Upper lobe of left lung (tissue), 6 donors: ENCODE data around the gene PTPRN. TPM values are rescaled to one million over a fixed set of nuclear protein-coding genes. Genes with fewer than 3 reads are reported as not detected.

ENCODE experiments used
- ATAC-seq, 2 donors: fragments of 200-7000 bp; cut with Tn5 transposase; one replicate each; pipeline ENCODE4 v1.9.1; 2022; ENCODE audit warnings: mild to moderate bottlenecking in 2 of 2, moderate library complexity in 2 of 2; ENCODE audit not compliant: low FRiP score in 2 of 2
- DNase-seq, 2 donors: peaks; one replicate each; pipeline ENCODE4 v3.0.0-alpha.2; 2019 to 2020
- H3K27ac ChIP-seq, 4 donors: fragments of 200-600 bp; sonication (generic); one replicate each; pipeline ENCODE4 v1.5.1; 2016 to 2019
- H3K27me3 ChIP-seq, 4 donors: fragments of 200-600 bp; sonication (generic); one replicate each; pipeline ENCODE4 v1.5.1; 2017 to 2019
- H3K36me3 ChIP-seq, 4 donors: fragments of 200-600 bp; sonication (generic); one replicate each; pipeline ENCODE4 v1.5.1; 2016 to 2019
- H3K4me1 ChIP-seq, 4 donors: fragments of 200-600 bp; sonication (generic); one replicate each; pipeline ENCODE4 v1.5.1; 2018 to 2019
- H3K4me3 ChIP-seq, 4 donors: fragments of 200-600 bp; sonication (generic); one replicate each; pipeline ENCODE4 v1.5.1; 2017 to 2019; ENCODE audit warnings: mild to moderate bottlenecking in 2 of 4, moderate library complexity in 1 of 4
- H3K9me3 ChIP-seq, 4 donors: fragments of 200-600 bp; sonication (generic); one replicate each; pipeline ENCODE4 v1.5.1; 2018 to 2019
- EP300 ChIP-seq, 4 donors: sonication (generic); formaldehyde crosslinking; IDR thresholded peaks; one replicate each; pipeline ENCODE4 v1.5.1; 2017; ENCODE audit warnings: antibody characterized with exemption in 4 of 4, control low read depth in 2 of 4
- POLR2A ChIP-seq, 4 donors: fragments of 450-650 bp; IDR thresholded peaks; one replicate each; pipeline ENCODE4 v1.5.1; 2016 to 2017; ENCODE audit warnings: antibody characterized with exemption in 4 of 4, mild to moderate bottlenecking in 2 of 4
- POLR2AphosphoS5 ChIP-seq, 2 donors: sonication (generic); formaldehyde crosslinking; IDR thresholded peaks; one replicate each; pipeline ENCODE4 v1.5.1; 2017; ENCODE audit warnings: antibody characterized with exemption in 2 of 2
- WGBS, 2 donors: methylation state at CpG; one replicate each; pipeline ENCODE4 v1.1.5; 2017 to 2018; 5-methylcytosine and 5-hydroxymethylcytosine counted together
- total RNA-seq, 6 donors: library from RNA; depleted of rRNA in 4 of 6; stranded (reverse); fragments of >200 nt in 4 of 6; gene quantifications; one replicate each; pipeline versions ENCODE4 v1.1.0 to v1.2.1, GENCODE V29; 2016 to 2021
- TF ChIP-seq, protein P1 (sequence below), 6 experiments: fragments of 450-650 bp in 4 of 6; fragments of 200-600 bp in 2 of 6; sonication (generic) in 2 of 6; IDR thresholded peaks; one replicate each; pipeline ENCODE4 v1.5.1; 2016 to 2019; ENCODE audit warnings: antibody characterized with exemption in 6 of 6
- donor health status: DM: no; HTN: no; CAD: no; lungs with moderate emphysema.
- donor health status: DM: no; HTN: yes; CAD: no; lungs with severe emphysema.

PTPRN gene
- total RNA-seq, 6 donors from 2014 or later: 0.20 to 4.4 (median 0.68) TPM; not detected in 2

- TF ChIP-seq EP300 (IDR thresholded peaks at IDR 0.05): no peak
- TF ChIP-seq POLR2A (IDR thresholded peaks at IDR 0.05): no peak
- TF ChIP-seq, protein P1, sequence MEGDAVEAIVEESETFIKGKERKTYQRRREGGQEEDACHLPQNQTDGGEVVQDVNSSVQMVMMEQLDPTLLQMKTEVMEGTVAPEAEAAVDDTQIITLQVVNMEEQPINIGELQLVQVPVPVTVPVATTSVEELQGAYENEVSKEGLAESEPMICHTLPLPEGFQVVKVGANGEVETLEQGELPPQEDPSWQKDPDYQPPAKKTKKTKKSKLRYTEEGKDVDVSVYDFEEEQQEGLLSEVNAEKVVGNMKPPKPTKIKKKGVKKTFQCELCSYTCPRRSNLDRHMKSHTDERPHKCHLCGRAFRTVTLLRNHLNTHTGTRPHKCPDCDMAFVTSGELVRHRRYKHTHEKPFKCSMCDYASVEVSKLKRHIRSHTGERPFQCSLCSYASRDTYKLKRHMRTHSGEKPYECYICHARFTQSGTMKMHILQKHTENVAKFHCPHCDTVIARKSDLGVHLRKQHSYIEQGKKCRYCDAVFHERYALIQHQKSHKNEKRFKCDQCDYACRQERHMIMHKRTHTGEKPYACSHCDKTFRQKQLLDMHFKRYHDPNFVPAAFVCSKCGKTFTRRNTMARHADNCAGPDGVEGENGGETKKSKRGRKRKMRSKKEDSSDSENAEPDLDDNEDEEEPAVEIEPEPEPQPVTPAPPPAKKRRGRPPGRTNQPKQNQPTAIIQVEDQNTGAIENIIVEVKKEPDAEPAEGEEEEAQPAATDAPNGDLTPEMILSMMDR (IDR thresholded peaks at IDR 0.05): no peak
- TF ChIP-seq POLR2AphosphoS5 (IDR thresholded peaks at IDR 0.05): no peak
- Histone ChIP-seq H3K27me3 (no peaks in the 10 kb centered on the region), H3K9me3 (no peaks in the 10 kb centered on the region), H3K36me3 (no peaks in the 10 kb centered on the region), H3K4me3 (no peak overlapping the region), H3K27ac (peak overlapping the region in 1 of 4 donors; percentile 84), H3K4me1 (peaks cover 8 to 13% (median 10%) of the 10 kb centered on the region in 4 donors)
- DNase-seq: no peak
- WGBS, 2 donors: 84 to 90% methylated on average over 5 of the region's 5 CpGs
- ATAC-seq: no peak
Measured at GRCh38 chr2:219293736-219294231, 15.4 kb downstream of the PTPRN start.

DNA sequence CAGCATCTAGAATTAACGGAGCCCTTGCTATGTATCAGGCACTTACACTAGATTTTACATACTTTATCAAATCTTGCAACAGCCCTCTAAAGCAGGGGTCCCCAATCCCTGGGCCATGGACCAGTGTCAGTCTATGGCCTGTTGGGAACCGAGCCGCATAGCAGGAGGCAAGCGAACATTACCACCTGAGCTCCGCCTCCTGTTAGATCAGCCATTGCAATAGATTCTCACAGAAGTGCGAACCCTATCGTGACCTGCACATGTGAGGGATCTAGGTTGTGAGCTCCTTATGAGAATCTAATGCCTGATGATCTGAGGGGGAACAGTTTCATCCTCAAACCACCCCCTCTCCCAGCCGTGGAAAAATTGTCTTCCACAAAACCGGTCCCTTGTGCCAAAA lies 16.6 kb downstream of the PTPRN start:
- TF ChIP-seq POLR2A (IDR thresholded peaks at IDR 0.05) (no peak), POLR2AphosphoS5 (IDR thresholded peaks at IDR 0.05) (no peak), EP300 (IDR thresholded peaks at IDR 0.05) (no peak)
- TF ChIP-seq, protein P1 (IDR thresholded peaks at IDR 0.05): no peak
- ATAC-seq: no peak
- no peak overlapping the region for H3K27ac ChIP-seq
- no peaks in the 10 kb centered on the region for H3K36me3 ChIP-seq
- 92 to 94% methylated on average over 9 of the region's 9 CpGs for WGBS, 2 donors
- H3K27me3 ChIP-seq: no peaks in the 10 kb centered on the region
- no peak overlapping the region for H3K4me3 ChIP-seq
- H3K4me1 ChIP-seq: peaks cover 5 to 13% (median 10%) of the 10 kb centered on the region in 4 donors
- no peak for DNase-seq
- no peaks in the 10 kb centered on the region for H3K9me3 ChIP-seq

DNA sequence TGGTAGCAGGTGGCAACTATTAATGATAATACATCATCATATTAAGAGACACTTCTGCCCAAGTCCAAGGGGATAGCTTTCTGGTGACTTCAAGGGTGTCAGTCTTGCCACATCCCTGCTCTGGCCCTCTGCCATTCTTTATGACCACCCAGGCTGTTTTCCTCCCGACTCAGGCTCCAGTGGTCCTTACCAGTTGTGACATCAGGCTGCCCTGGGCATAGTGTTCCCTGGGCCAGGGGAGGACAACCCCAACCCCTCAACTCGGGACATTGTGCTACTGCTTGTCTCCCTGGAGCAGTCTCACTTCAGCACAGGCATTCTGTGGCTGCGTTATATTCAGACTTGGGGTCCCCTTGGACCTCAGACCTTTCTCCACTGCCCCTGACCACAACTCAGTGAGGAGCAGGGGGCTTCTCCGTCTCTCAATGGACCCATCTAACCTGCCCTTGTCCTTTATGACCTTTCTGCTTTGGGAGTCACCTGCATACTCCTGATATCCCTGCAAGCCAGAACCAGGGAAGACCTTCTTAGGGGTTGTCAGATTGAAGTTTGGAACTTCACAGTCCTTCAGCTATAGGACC lies 17.2 kb downstream of the PTPRN start:
- peaks cover 5 to 13% (median 10%) of the 10 kb centered on the region in 4 donors for H3K4me1 ChIP-seq
- 69 to 84% methylated on average over 4 of the region's 4 CpGs for WGBS, 2 donors
- H3K36me3 ChIP-seq: peaks cover 0 to under 1% (median 0%) of the 10 kb centered on the region in 4 donors
- ATAC-seq (no peak), DNase-seq (no peak)
- no peak for TF ChIP-seq POLR2A (IDR thresholded peaks at IDR 0.05)
- TF ChIP-seq, protein P1 (IDR thresholded peaks at IDR 0.05): no peak
- no peak for TF ChIP-seq EP300 (IDR thresholded peaks at IDR 0.05)
- TF ChIP-seq POLR2AphosphoS5 (IDR thresholded peaks at IDR 0.05): no peak
- no peaks in the 10 kb centered on the region for H3K27me3 ChIP-seq
- no peaks in the 10 kb centered on the region for H3K9me3 ChIP-seq
- H3K27ac ChIP-seq: no peak overlapping the region
- H3K4me3 ChIP-seq: no peak overlapping the region

GRCh38 chr2:219291394-219291793 lies 17.8 kb downstream of the PTPRN start:
- TF ChIP-seq, protein P1 (IDR thresholded peaks at IDR 0.05): no peak
- no peak for TF ChIP-seq POLR2AphosphoS5 (IDR thresholded peaks at IDR 0.05)
- no peak for TF ChIP-seq POLR2A (IDR thresholded peaks at IDR 0.05)
- TF ChIP-seq EP300 (IDR thresholded peaks at IDR 0.05): no peak
- peaks cover 0 to 5% (median 2%) of the 10 kb centered on the region in 4 donors for H3K36me3 ChIP-seq
- no peak overlapping the region for H3K4me3 ChIP-seq
- no peak for DNase-seq
- peaks cover 5 to 13% (median 10%) of the 10 kb centered on the region in 4 donors for H3K4me1 ChIP-seq
- WGBS, 2 donors: 81 to 87% methylated on average over 7 of the region's 7 CpGs
- H3K9me3 ChIP-seq: no peaks in the 10 kb centered on the region
- H3K27ac ChIP-seq: no peak overlapping the region
- no peaks in the 10 kb centered on the region for H3K27me3 ChIP-seq
- no peak for ATAC-seq
